HG03520 (cell line): ENCODE measurements around the gene LPIN1.

Experiments
- ATAC-seq: cut with Tn5 transposase; IDR thresholded peaks from one replicate; pipeline ENCODE4 v1.9.1; 2021; ENCODE audit warnings: mild to moderate bottlenecking, moderate library complexity; ENCODE audit not compliant: unreplicated experiment

The LPIN1 gene

GRCh38 chr2:11778923-11779757, 32.7 kb downstream of the LPIN1 start:
- peak; percentile 89 for ATAC-seq

GRCh38 chr2:11781602-11782001, 35.2 kb downstream of the LPIN1 start:
- ATAC-seq, result no peak

- no peak for ATAC-seq
Observed at GRCh38 chr2:11784280-11784679, 37.8 kb downstream of the LPIN1 start.

GRCh38 chr2:11784747-11785610, 38.5 kb downstream of the LPIN1 start:
- ATAC-seq, result no peak

- ATAC-seq, result no peak
Observed at GRCh38 chr2:11785611-11785940, 39.1 kb downstream of the LPIN1 start.

GRCh38 chr2:11786191-11786590, 39.8 kb downstream of the LPIN1 start:
- ATAC-seq, result no peak

GRCh38 chr2:11786592-11786991, 40.2 kb downstream of the LPIN1 start:
- no peak for ATAC-seq

- ATAC-seq, result no peak
Observed at GRCh38 chr2:11787991-11788390, 41.6 kb downstream of the LPIN1 start.

- no peak for ATAC-seq
Observed at GRCh38 chr2:11788461-11789124, 42.2 kb downstream of the LPIN1 start.

- ATAC-seq, result no peak
Observed at GRCh38 chr2:11789243-11789642, 42.8 kb downstream of the LPIN1 start.

- ATAC-seq, result no peak
Observed at GRCh38 chr2:11790228-11790627, 43.8 kb downstream of the LPIN1 start.

- no peak for ATAC-seq
Observed at GRCh38 chr2:11795590-11795989, 49.2 kb downstream of the LPIN1 start.

- no peak for ATAC-seq
Observed at GRCh38 chr2:11796190-11797171, 50.0 kb downstream of the LPIN1 start.

- ATAC-seq, result no peak
Observed at GRCh38 chr2:11797846-11798245, 51.4 kb downstream of the LPIN1 start.

GRCh38 chr2:11798701-11799435, 52.4 kb downstream of the LPIN1 start:
- no peak for ATAC-seq

- no peak for ATAC-seq
Observed at GRCh38 chr2:11799826-11800225, 53.4 kb downstream of the LPIN1 start.

GRCh38 chr2:11802782-11803191, 56.4 kb downstream of the LPIN1 start:
- no peak for ATAC-seq

GRCh38 chr2:11805024-11805423, 58.6 kb downstream of the LPIN1 start:
- ATAC-seq, result no peak

- no peak for ATAC-seq
Observed at GRCh38 chr2:11805920-11806319, 59.5 kb downstream of the LPIN1 start.
